ENCODE results near the gene IL11RA. TPM values are rescaled to one million over a fixed set of nuclear protein-coding genes. Genes with fewer than 3 reads are reported as not detected.
A peak's percentile ranks its signal among the peaks of the same experiment; 100 is the strongest.

The IL11RA gene
- total and polyA plus RNA-seq, 2 of the 8 experiments (the other 6 are each of a cell fraction or from before 2014, with no cell fraction given) = 5.5 to 9.1 TPM

DNA sequence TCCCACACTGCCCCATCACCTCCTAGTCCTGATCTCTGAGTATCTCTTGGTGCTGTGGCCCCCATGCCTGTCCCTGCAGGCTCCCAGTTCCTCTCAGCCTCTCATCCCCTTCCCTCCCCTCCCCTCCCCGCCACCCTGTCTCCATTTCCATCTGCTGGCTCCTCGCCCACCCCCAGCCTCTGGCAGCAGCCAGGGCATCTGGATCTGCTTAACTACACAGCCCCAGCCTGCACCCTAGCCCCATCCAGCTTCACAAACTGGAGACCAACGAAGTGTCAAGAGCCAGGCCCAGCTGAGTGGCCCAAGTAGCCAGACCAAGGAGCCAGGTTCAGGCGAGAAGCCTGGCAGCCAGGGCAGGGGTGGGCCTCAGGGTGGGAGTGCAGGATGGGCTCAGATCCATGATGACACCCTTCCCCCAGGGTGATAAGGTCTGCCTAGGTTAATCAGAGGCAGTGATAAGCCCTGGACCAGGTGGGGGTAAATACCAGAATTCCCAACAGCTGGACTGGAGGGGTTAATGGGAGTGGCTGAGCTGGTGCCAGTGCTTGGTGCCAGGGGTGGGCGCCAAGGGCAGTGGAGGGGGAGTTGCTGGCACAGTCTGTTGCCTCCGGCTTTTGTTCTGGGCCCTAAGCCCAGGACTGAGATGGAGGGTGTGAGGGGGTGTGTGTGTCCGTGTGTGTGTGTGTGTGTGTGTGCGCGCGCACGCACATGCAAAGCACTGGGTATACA is 2.5 kb downstream of the IL11RA start:
- Histone ChIP-seq H3K9ac (replicated peaks in 1 of 4; ENCODE audit: extremely low read depth in 1 of 4, low read depth in 3 of 4, low read length in 3 of 4) (no peak overlapping the region), H3K79me1 (ENCODE audit: low read depth, low read length) (no peaks in the 10 kb centered on the region), H3K56ac (replicated peaks; ENCODE audit: insufficient read length, low read depth, low read length) (no peak overlapping the region), H4K91ac (replicated peaks; ENCODE audit: insufficient read length, low read length) (no peak overlapping the region), H3K4me3 (ENCODE audit: extremely low read depth in 1 of 4, insufficient read depth in 2 of 4, low read depth in 3 of 4, low read length in 4 of 4) (no peak overlapping the region), H4K20me1 (replicated peaks in 1 of 2; ENCODE audit: control insufficient read depth in 1 of 2, insufficient read depth in 2 of 2, low read length in 2 of 2) (peaks cover 0 to 4% of the 10 kb centered on the region in 2 experiments), H3K27ac (ENCODE audit: low read depth, low read length) (no peak overlapping the region), H3K36me3 (ENCODE audit: control insufficient read depth in 2 of 4, insufficient read depth in 4 of 4, low read length in 3 of 4) (peaks cover 1 to 7% (median 2%) of the 10 kb centered on the region in 4 experiments; a peak in 6 of 8 replicates), H3K4me1 (replicated peaks in 1 of 4; ENCODE audit: control insufficient read depth in 3 of 4, insufficient read depth in 4 of 4, low read length in 3 of 4) (peaks cover 5 to 22% (median 10%) of the 10 kb centered on the region in 4 experiments; a peak in 6 of 7 replicates), H3K4me2 (ENCODE audit: insufficient read depth in 1 of 2, low read depth in 2 of 2, low read length in 2 of 2) (no peak overlapping the region; a peak in 1 of 4 replicates), H2BK12ac (ENCODE audit: low read depth, low read length) (peak overlapping the region; percentile 39; the same call in 1 of the 2 replicates), H2BK5ac (ENCODE audit: low read depth, low read length) (no peak overlapping the region), H3K79me2 (ENCODE audit: control insufficient read depth in 1 of 2, insufficient read depth in 2 of 2, low read length in 2 of 2) (no peaks in the 10 kb centered on the region), H3K9me3 (ENCODE audit: insufficient read depth in 2 of 2, low read depth in 1 of 2, low read length in 1 of 2) (no peaks in the 10 kb centered on the region), H3K23ac (ENCODE audit: insufficient read length) (no peak overlapping the region), H2AFZ (ENCODE audit: low read length) (no peak overlapping the region), H2BK120ac (replicated peaks; ENCODE audit: low read depth, low read length) (no peak overlapping the region), H4K5ac (ENCODE audit: insufficient read length, low read depth, low read length) (no peak overlapping the region), H4K8ac (ENCODE audit: extremely low read depth, insufficient read depth, low read length) (no peak overlapping the region), H3K18ac (ENCODE audit: extremely low read depth, low read length) (no peak overlapping the region), H2AK5ac (ENCODE audit: low read depth, low read length) (no peak overlapping the region), H3K27me3 (replicated peaks in 1 of 4; ENCODE audit: control insufficient read depth in 3 of 4, extremely low read depth in 1 of 4, insufficient read depth in 3 of 4, low read length in 3 of 4) (no peaks in the 10 kb centered on the region; a peak in 1 of 7 replicates), H2BK15ac (ENCODE audit: low read length) (no peak overlapping the region), H3K4ac (replicated peaks; ENCODE audit: insufficient read length, low read depth, low read length) (peak overlapping the region; percentile 32), H2BK20ac (ENCODE audit: low read length) (no peak overlapping the region), H3K14ac (ENCODE audit: insufficient read length) (no peak overlapping the region), H3K23me2 (ENCODE audit: low read depth, low read length) (peaks cover 4% of the 10 kb centered on the region)
- POLR2A ChIA-PET (ENCODE audit: partially characterized antibody) = interaction anchor here (0.7 to 12.8 kb wide), 6 partner anchors 7 to 1078 kb away, joined by 3 to 127 read pairs (median 7); partner anchors contain the start of genes ARID3C, CCL27, CREB3 and SIGMAR1
- WGBS, 2 experiments (ENCODE audit: extremely low coverage in 1 of 2, insufficient coverage in 1 of 2, insufficient read length in 1 of 2, insufficient replicate concordance in 2 of 2, low coverage in 1 of 2, low lambda C conversion rate in 2 of 2, missing lambda C conversion rate in 1 of 2) = 76% methylated on average over 10 of the region's 11 CpGs; no CpG with 5 or more reads in 1 of the 2 experiments
- CTCF ChIA-PET (ENCODE audit: partially characterized antibody) = interaction anchor here (1.6 to 15.2 kb wide), 2 partner anchors 13 to 21 kb away, joined by 5 to 277 read pairs; partner anchors contain the start of genes GALT and SIGMAR1
- DNase-seq (ENCODE audit: low read depth in 1 of 2, low spot score in 2 of 2) = no peak
- TF ChIP-seq SIX5 (IDR thresholded peaks at IDR 0.05; ENCODE audit: low read depth, low read length) = no peak
- no peak for FAIRE-seq

Measured in H1 (cell line).